Keratinocyte (primary cell): ENCODE results near the gene TTLL13. TPM values are rescaled to one million over a fixed set of nuclear protein-coding genes. Genes with fewer than 3 reads are reported as not detected.

Experiments used
- DNase-seq: peaks from one replicate; pipeline ENCODE4 v3.0.0-alpha.2; 2011; ENCODE audit warnings: low read depth, missing footprints, low spot score
- FAIRE-seq: peaks from 2 replicates; lab custom pipeline; 2011; peaks lifted over from hg19 to GRCh38; lab: Jason Lieb, UNC
- H2AFZ ChIP-seq: 2 replicates; pipeline ENCODE4 v1.6.0; 2012; ENCODE audit warnings: low read length, control low read depth, inconsistent platforms; ENCODE audit not compliant: control insufficient read depth
- H3K27ac ChIP-seq: 2 replicates; pipeline ENCODE4 v1.5.1; 2011; ENCODE audit warnings: low read length; ENCODE audit not compliant: control insufficient read depth, insufficient read depth
- H3K27me3 ChIP-seq: 3 replicates; pipeline ENCODE4 v1.6.0; 2011; ENCODE audit warnings: low read length; ENCODE audit not compliant: control insufficient read depth, insufficient read depth; ENCODE audit errors: extremely low read depth
- H3K36me3 ChIP-seq, 2 experiments: 2 replicates in 1 of 2; 3 replicates in 1 of 2; pipeline ENCODE4 v1.5.1; 2011; ENCODE audit warnings: low read length in 2 of 2, mild to moderate bottlenecking in 1 of 2; ENCODE audit not compliant: control insufficient read depth in 2 of 2, insufficient read depth in 2 of 2; ENCODE audit errors: extremely low read depth in 1 of 2
- H3K4me1 ChIP-seq: 3 replicates; pipeline ENCODE4 v1.5.1; 2011; ENCODE audit warnings: low read length; ENCODE audit not compliant: control insufficient read depth, insufficient read depth; ENCODE audit errors: extremely low read depth
- H3K4me2 ChIP-seq: 3 replicates; pipeline ENCODE4 v1.6.0; 2011; ENCODE audit warnings: low read depth, low read length; ENCODE audit not compliant: control insufficient read depth, insufficient read depth; ENCODE audit errors: extremely low read depth
- H3K4me3 ChIP-seq, 3 experiments: fragments of 200-600 bp in 1 of 3; sonication (generic) in 1 of 3; 2 replicates in 2 of 3; 3 replicates in 1 of 3; pipeline ENCODE4 v1.5.1; 2011 to 2016; ENCODE audit warnings: low read length in 3 of 3, mild to moderate bottlenecking in 3 of 3, control low read depth in 2 of 3, inconsistent platforms in 1 of 3, low read depth in 1 of 3, mixed read lengths in 1 of 3, mixed run types in 1 of 3, moderate library complexity in 1 of 3; ENCODE audit not compliant: control insufficient read depth in 2 of 3, insufficient read depth in 2 of 3; ENCODE audit errors: extremely low read depth in 1 of 3
- H3K79me2 ChIP-seq: 2 replicates; pipeline ENCODE4 v1.6.0; 2012; ENCODE audit warnings: low read length; ENCODE audit not compliant: control insufficient read depth, insufficient read depth
- H3K9ac ChIP-seq: 3 replicates; pipeline ENCODE4 v1.6.0; 2011; ENCODE audit warnings: low read length; ENCODE audit not compliant: control insufficient read depth, insufficient read depth; ENCODE audit errors: extremely low read depth
- H3K9me1 ChIP-seq: 3 replicates; pipeline ENCODE4 v1.6.0; 2011; ENCODE audit warnings: low read length; ENCODE audit not compliant: control insufficient read depth, insufficient read depth; ENCODE audit errors: extremely low read depth
- H3K9me3 ChIP-seq: 2 replicates; pipeline ENCODE4 v1.5.1; 2012; ENCODE audit warnings: low read depth, low read length; ENCODE audit not compliant: control insufficient read depth
- H4K20me1 ChIP-seq: 3 replicates; pipeline ENCODE4 v1.6.0; 2011; ENCODE audit warnings: low read length; ENCODE audit not compliant: control insufficient read depth, insufficient read depth; ENCODE audit errors: extremely low read depth
- CTCF ChIP-seq, 3 experiments: IDR thresholded peaks in 1 of 3; conservative IDR thresholded peaks in 1 of 3; optimal IDR thresholded peaks in 1 of 3; 2 replicates in 2 of 3; 3 replicates in 1 of 3; pipeline versions ENCODE3 to v1.5.1; 2011; ENCODE audit warnings: low read length in 3 of 3, mild to moderate bottlenecking in 3 of 3, moderate library complexity in 2 of 3, control low read depth in 1 of 3, inconsistent platforms in 1 of 3; ENCODE audit not compliant: insufficient read depth in 2 of 3; ENCODE audit errors: extremely low read depth in 1 of 3
- EZH2 ChIP-seq: IDR thresholded peaks from one replicate; pipeline ENCODE4 v1.6.1; 2012; ENCODE audit warnings: inconsistent platforms, mild to moderate bottlenecking, low read length, moderate library complexity
- dilution Hi-C: fragments of 300-500 bp; cut with MboI; formaldehyde crosslinking; loops from one replicate; pipeline ENCODE4 v1.7.0; 2020; ENCODE audit warnings: low sequenced_read_pairs; ENCODE audit not compliant: extremely low pct_ligation_motif_present
- polyA plus RNA-seq, 5 experiments: library from polyadenylated mRNA; depleted of rRNA in 3 of 5; stranded (reverse) in 3 of 5; stranded (forward) in 1 of 5; unstranded in 1 of 5; fragments of >200 nt; gene quantifications; 1 replicate in 1 of 5; 2 replicates in 3 of 5; 3 replicates in 1 of 5; pipeline versions ENCODE4 v1.2.1 to v1.2.3, GENCODE V29; 2011 to 2012; ENCODE audit warnings: missing spikeins in 2 of 5, low read depth in 1 of 5, low replicate concordance in 1 of 5

Gene TTLL13
- polyA plus RNA-seq, 1 donor (not counting 4 experiments of a cell fraction or from before 2014, with no cell fraction given) = 0.07 TPM

- dilution Hi-C loops = no loop called here
- Histone ChIP-seq H3K27me3 (no peaks in the 10 kb centered on the region), H3K9me3 (no peaks in the 10 kb centered on the region), H4K20me1 (peaks cover 3% of the 10 kb centered on the region), H2AFZ (no peak overlapping the region), H3K4me3 (no peak overlapping the region), H3K79me2 (peaks cover 18% of the 10 kb centered on the region), H3K4me2 (no peak overlapping the region), H3K36me3 (peaks cover 41 to 57% of the 10 kb centered on the region in 2 experiments), H3K4me1 (peaks cover 17% of the 10 kb centered on the region), H3K9ac (no peak overlapping the region), H3K27ac (no peak overlapping the region), H3K9me1 (peaks cover 2% of the 10 kb centered on the region)
- DNase-seq (no peak), FAIRE-seq (no peak)
- TF ChIP-seq CTCF (optimal IDR thresholded peaks at IDR 0.05 in 1 of 3, IDR thresholded peaks at IDR 0.05 in 1 of 3, conservative IDR thresholded peaks at IDR 0.05 in 1 of 3; ENCODE audit: extremely low read depth in 1 of 3, insufficient read depth in 2 of 3, low read length in 3 of 3) (no peak), EZH2 (no peak)
These were observed 20.4 kb upstream of the TTLL13 start for GRCh38 chr15:90228960-90229359.

GRCh38 chr15:90230071-90230494 is 19.3 kb upstream of the TTLL13 start:
- DNase-seq (no peak), FAIRE-seq (no peak)
- peaks cover 2% of the 10 kb centered on the region for H3K9me1 ChIP-seq

More at GRCh38 chr15:90230071-90230494, 19.3 kb upstream of the TTLL13 start:
- no peak overlapping the region for H3K27ac ChIP-seq
- TF ChIP-seq EZH2 (no peak), CTCF (optimal IDR thresholded peaks at IDR 0.05 in 1 of 3, IDR thresholded peaks at IDR 0.05 in 1 of 3, conservative IDR thresholded peaks at IDR 0.05 in 1 of 3; ENCODE audit: extremely low read depth in 1 of 3, insufficient read depth in 2 of 3, low read length in 3 of 3) (no peak)
- no peaks in the 10 kb centered on the region for H3K27me3 ChIP-seq
- H3K36me3 ChIP-seq = peaks cover 31 to 49% of the 10 kb centered on the region in 2 experiments
- peaks cover 3% of the 10 kb centered on the region for H4K20me1 ChIP-seq
- H3K4me2 ChIP-seq = no peak overlapping the region
- peaks cover 25% of the 10 kb centered on the region for H3K4me1 ChIP-seq
- dilution Hi-C loops = no loop called here
- H2AFZ ChIP-seq = no peak overlapping the region
- H3K79me2 ChIP-seq = peaks cover 16% of the 10 kb centered on the region
- H3K4me3 ChIP-seq = no peak overlapping the region
- H3K9me3 ChIP-seq = no peaks in the 10 kb centered on the region
- no peak overlapping the region for H3K9ac ChIP-seq
